Measurements from ENCODE around the gene C11orf54. TPM values are rescaled to one million over a fixed set of nuclear protein-coding genes. Genes with fewer than 3 reads are reported as not detected.

The C11orf54 gene
- total RNA-seq, 2 donors from 2014 or later: 29.5 to 55.0 TPM

GRCh38 chr11:93729129-93729616, 12.3 kb upstream of the C11orf54 start:
- H3K9me3 Mint-ChIP-seq: no peaks in the 10 kb centered on the region
- H3K36me3 Mint-ChIP-seq: peaks cover 0 to 37% of the 10 kb centered on the region in 2 donors
- H3K27ac Mint-ChIP-seq: peak overlapping the region; percentile 35 to 86
- ATAC-seq (peak; percentile 8 to 21), DNase-seq (ENCODE audit: low spot score in 2 of 2) (no peak)

- Mint-ChIP-seq H3K27ac (peak overlapping the region in 1 of 2 donors; percentile 60), H3K36me3 (peaks cover 11 to 45% of the 10 kb centered on the region in 2 donors), H3K9me3 (no peaks in the 10 kb centered on the region)
- ATAC-seq (peak; percentile 29 to 37), DNase-seq (ENCODE audit: low spot score in 2 of 2) (no peak)
Observed at GRCh38 chr11:93730108-93731107, 11.1 kb upstream of the C11orf54 start.

GRCh38 chr11:93732237-93732892, 9.1 kb upstream of the C11orf54 start:
- H3K36me3 Mint-ChIP-seq: peaks cover 24 to 59% of the 10 kb centered on the region in 2 donors
- H3K9me3 Mint-ChIP-seq: no peaks in the 10 kb centered on the region
- DNase-seq (ENCODE audit: low spot score in 2 of 2) (no peak), ATAC-seq (no peak)
- no peak overlapping the region for H3K27ac Mint-ChIP-seq

- Mint-ChIP-seq H3K9me3 (no peaks in the 10 kb centered on the region), H3K27ac (peak overlapping the region in 1 of 2 donors; percentile 44), H3K36me3 (peaks cover 35 to 63% of the 10 kb centered on the region in 2 donors)
- DNase-seq (ENCODE audit: low spot score in 2 of 2) (no peak), ATAC-seq (no peak)
Observed at GRCh38 chr11:93733474-93733873, 8.0 kb upstream of the C11orf54 start.

GRCh38 chr11:93734427-93735222, 6.8 kb upstream of the C11orf54 start:
- Mint-ChIP-seq H3K27ac (peak overlapping the region in 1 of 2 donors; percentile 82), H3K36me3 (peaks cover 47 to 68% of the 10 kb centered on the region in 2 donors), H3K9me3 (no peaks in the 10 kb centered on the region)
- ATAC-seq: no peak
- DNase-seq (ENCODE audit: low spot score in 2 of 2): no peak

- peak overlapping the region in 1 of 2 donors; percentile 82 for H3K27ac Mint-ChIP-seq
- ATAC-seq: no peak
- no peak for DNase-seq (ENCODE audit: low spot score in 2 of 2)
- peaks cover 55 to 78% of the 10 kb centered on the region in 2 donors for H3K36me3 Mint-ChIP-seq
- no peaks in the 10 kb centered on the region for H3K9me3 Mint-ChIP-seq
Observed at GRCh38 chr11:93735627-93736026, 5.8 kb upstream of the C11orf54 start.

- DNase-seq (ENCODE audit: low spot score in 2 of 2): no peak
- H3K27ac Mint-ChIP-seq: peak overlapping the region in 1 of 2 donors; percentile 82
- no peaks in the 10 kb centered on the region for H3K9me3 Mint-ChIP-seq
- no peak for ATAC-seq
- H3K36me3 Mint-ChIP-seq: peaks cover 60 to 83% of the 10 kb centered on the region in 2 donors
Observed at GRCh38 chr11:93736129-93736528, 5.3 kb upstream of the C11orf54 start.

- Mint-ChIP-seq H3K36me3 (peaks cover 69 to 80% of the 10 kb centered on the region in 2 donors), H3K27ac (peak overlapping the region; percentile 91 to 100), H3K9me3 (no peaks in the 10 kb centered on the region)
- DNase-seq (ENCODE audit: low spot score in 2 of 2) (no peak), ATAC-seq (peak; percentile 31 to 37)
Observed at GRCh38 chr11:93737904-93738612, 3.4 kb upstream of the C11orf54 start.

- Mint-ChIP-seq H3K9me3 (no peaks in the 10 kb centered on the region), H3K27ac (peak overlapping the region; percentile 91 to 100), H3K36me3 (peaks cover 69 to 74% of the 10 kb centered on the region in 2 donors)
- DNase-seq (ENCODE audit: low spot score in 2 of 2): no peak
- ATAC-seq: no peak
Observed at GRCh38 chr11:93738647-93739081, 2.8 kb upstream of the C11orf54 start.

- peak; percentile 3 to 5 for ATAC-seq
- DNase-seq (ENCODE audit: low spot score in 2 of 2): peak in 1 of 2 donors; percentile 22
- Mint-ChIP-seq H3K36me3 (peaks cover 60 to 62% of the 10 kb centered on the region in 2 donors), H3K27ac (peak overlapping the region; percentile 100), H3K9me3 (no peaks in the 10 kb centered on the region)
Observed at GRCh38 chr11:93740031-93740729, 1.3 kb upstream of the C11orf54 start.

- peak; percentile 36 to 52 for ATAC-seq
Observed at GRCh38 chr11:93740730-93741093, 760 bp upstream of the C11orf54 start.

GRCh38 chr11:93741882-93742226, 382 bp downstream of the C11orf54 start:
- Mint-ChIP-seq H3K9me3 (no peaks in the 10 kb centered on the region), H3K27ac (peak overlapping the region; percentile 100), H3K36me3 (peaks cover 49 to 50% of the 10 kb centered on the region in 2 donors)
- ATAC-seq (peak; percentile 11 to 38), DNase-seq (ENCODE audit: low spot score in 2 of 2) (no peak)

More at GRCh38 chr11:93740730-93741093, 760 bp upstream of the C11orf54 start:
- H3K9me3 Mint-ChIP-seq: no peaks in the 10 kb centered on the region
- peaks cover 59 to 61% of the 10 kb centered on the region in 2 donors for H3K36me3 Mint-ChIP-seq
- peak in 1 of 2 donors; percentile 61 for DNase-seq (ENCODE audit: low spot score in 2 of 2)
- H3K27ac Mint-ChIP-seq: peak overlapping the region; percentile 100

GRCh38 chr11:93743291-93743690, 1.8 kb downstream of the C11orf54 start:
- Mint-ChIP-seq H3K36me3 (peaks cover 35 to 36% of the 10 kb centered on the region in 2 donors), H3K27ac (peak overlapping the region; percentile 88 to 100), H3K9me3 (no peaks in the 10 kb centered on the region)
- no peak for DNase-seq (ENCODE audit: low spot score in 2 of 2)
- no peak for ATAC-seq

- no peak overlapping the region for H3K27ac Mint-ChIP-seq
- DNase-seq (ENCODE audit: low spot score in 2 of 2) (no peak), ATAC-seq (no peak)
- H3K36me3 Mint-ChIP-seq: peaks cover 22% of the 10 kb centered on the region in 2 donors
- no peaks in the 10 kb centered on the region for H3K9me3 Mint-ChIP-seq
Observed at GRCh38 chr11:93744669-93745004, 3.2 kb downstream of the C11orf54 start.

Measured in activated naive CD4-positive, alpha-beta T cell treated with anti-CD3 and anti-CD28 coated beads, Interleukin-2, amount 50 U/mL, for 72 hours (primary cell).